HUDEP-2 (cell line): Measurements from ENCODE around the gene THBS1.

ENCODE experiments used
- DNase-seq, 76 experiments: peaks; one replicate each; lab custom pipeline; 2025; ENCODE audit not compliant: unreplicated experiment in 76 of 76; lab: John Stamatoyannopoulos, UW

The THBS1 gene

DNA sequence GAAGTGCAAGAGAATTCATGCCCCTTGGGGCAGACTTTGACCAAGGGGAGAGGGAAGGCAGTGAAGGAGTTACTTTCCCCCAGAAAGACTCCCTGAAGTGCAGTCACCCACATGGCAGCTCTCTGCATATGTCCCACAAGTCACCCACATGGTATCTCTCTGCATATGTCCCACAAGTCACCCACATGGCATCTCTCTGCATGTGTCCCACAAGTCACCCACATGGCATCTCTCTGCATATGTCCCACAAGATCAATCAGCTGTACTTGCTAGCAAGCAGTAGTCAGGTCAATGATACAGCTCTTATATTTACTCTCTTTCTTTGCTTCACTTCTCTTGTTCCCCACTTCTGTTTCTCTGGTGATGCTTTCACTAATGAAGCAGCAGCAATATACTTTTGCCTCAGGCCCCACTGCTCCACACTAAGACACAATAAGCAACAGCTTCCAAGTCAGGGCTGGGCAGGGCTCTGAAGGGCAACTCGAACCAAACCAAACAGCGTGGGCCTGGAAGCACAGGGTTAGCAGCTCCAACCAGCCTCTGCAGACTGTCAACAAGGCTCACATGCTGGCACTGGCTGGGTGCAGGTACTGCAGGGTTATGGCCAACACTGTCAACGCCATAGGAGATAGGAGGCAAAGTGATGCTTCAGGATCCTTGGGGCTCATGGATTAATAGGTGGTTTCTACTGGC, 46.7 kb downstream of the THBS1 start:
- DNase-seq: no peak

DNA sequence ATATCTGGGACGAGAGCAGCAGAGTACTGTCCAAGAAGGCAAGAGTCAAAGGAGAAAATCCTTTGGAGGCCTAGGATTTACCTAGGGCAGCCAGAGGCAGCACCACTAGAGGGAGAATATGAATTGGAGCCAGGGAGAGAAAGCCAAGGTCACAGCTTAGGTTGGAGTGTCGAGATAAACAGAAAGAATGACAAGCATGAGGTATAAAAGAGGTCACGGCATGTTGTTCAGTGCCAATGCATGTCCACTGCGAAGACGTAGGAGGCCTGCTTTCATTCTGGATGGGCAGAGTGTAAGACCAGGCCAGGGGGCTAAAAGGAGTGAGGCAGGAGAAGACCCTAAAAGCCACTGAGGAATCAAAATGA, 47.2 kb downstream of the THBS1 start:
- DNase-seq: no peak

DNA sequence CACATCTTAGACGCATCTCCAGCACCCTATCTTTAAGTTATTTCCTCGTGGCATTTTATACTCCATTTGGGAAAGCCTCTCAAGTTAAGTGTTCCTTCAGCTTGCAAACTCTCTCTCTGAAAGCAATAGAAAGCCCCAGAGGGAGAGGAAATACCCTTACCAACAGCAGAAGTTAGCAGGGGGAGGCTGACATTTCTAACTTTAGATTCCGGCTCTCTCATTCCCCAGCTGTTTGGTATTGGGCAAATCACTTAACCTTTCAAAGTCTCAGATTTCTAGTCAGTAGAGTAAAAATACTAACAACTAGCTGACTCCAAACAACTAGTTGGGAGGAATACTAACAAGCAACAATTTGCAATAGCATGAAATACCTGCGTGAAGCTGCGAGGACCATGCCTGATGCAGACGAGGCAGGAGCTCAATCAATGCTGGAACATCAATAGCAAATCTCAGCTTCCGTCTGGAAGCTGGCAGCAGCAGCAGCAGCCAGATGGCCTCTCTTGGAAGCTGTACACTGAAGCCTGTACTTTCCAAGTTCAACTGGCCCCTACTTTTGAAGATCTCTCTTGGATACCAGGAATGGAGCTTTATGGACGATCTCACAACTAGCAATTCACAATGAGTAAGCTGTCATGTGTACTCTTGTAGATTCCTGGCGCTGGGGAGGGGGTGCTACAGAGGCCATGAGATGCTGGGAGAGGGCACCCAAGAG, 47.8 kb downstream of the THBS1 start:
- no peak for DNase-seq

DNA sequence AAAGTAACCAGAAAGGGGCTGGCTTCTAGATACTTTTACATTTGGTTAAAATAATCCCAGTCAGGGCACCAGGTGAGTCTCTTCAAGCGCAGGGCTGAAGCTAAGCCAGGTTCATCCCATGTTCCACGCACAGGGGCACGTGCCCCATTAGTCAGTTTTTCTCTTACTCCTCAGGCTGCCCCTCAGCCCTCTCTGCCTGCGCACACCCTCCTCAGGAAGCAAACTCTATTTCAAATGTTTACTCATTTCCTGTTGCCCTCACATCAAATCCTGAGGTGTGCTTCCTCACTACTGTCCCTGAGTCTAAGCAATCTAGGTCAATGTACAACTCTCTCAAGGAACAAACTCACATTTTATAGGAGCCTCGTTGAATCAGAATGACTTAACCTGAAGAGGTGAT, 48.5 kb downstream of the THBS1 start:
- DNase-seq: no peak

DNA sequence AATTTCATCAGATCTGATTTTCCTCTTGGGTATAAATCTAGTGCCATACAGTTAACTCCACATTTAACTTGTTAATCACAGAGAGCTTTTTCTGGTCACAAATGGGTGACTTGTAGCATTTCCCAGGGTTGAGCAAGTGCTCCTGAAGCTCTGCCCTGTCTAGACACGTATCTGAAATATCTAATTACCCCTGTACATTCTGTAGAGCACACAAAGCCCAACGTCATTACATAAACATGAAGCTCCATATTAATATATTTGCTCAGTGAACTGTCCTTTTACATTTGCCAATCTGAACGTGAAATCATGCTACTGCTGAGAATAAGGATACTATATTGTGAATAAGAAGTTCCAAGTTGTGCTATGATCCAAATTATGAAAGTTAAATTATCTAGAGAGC, 49.0 kb downstream of the THBS1 start:
- DNase-seq: no peak

DNA sequence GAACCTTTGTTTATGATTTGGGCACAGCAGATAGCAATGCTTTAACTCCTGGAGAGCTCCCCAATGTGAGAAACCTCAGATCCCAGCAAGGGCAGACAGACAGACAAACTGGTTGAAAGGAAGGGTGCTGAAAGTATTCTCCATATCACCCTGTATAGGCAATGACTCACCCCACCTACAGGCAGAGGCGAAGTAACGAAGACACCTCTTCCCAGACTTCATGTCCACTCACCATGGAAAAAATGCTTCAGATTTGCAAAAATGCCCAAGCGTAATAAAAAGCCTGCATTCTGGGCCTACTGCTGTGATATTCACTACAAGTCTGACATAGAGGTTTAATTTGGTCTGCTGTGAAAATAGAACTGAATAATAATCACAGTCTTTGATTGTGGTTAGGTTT, 50.5 kb downstream of the THBS1 start:
- no peak for DNase-seq

DNA sequence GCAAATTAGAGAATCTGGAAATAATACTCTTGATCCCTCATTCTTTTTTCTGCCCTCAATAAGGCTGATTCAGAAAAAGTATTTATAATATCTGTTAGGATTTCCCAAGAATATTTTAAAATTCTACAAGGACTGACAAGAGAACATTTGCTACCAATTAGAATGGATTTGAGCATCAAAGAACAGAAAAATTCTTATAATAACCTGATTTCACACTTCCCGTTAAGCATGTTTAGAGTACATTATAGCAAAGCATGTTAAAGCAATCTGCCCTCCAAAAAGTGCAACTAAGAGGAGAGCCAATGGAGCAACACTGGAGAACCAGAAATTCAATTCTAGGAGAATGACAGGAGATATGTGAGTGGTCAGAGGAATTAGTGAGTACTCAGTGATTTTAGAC, 57.2 kb downstream of the THBS1 start:
- DNase-seq: no peak

DNA sequence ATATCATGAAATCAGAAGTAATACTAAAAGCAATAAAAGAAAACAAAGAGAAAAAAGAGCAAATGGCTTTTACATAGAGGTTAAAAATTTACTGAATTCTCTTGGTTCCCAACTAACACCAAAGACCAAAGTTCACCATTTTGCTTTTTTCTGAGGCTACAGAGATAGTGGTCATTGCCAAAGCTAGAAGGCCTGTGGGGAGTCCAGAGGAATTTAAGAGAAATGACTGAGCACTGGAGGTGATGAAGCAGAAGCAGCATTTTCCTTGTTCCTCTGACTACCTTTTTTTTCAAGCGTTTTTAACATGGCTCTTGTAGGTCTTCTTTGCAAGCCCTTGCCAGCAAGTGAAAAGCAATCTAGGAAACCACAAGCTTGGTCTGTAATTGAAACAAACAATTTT, 58.2 kb downstream of the THBS1 start:
- DNase-seq: no peak

DNA sequence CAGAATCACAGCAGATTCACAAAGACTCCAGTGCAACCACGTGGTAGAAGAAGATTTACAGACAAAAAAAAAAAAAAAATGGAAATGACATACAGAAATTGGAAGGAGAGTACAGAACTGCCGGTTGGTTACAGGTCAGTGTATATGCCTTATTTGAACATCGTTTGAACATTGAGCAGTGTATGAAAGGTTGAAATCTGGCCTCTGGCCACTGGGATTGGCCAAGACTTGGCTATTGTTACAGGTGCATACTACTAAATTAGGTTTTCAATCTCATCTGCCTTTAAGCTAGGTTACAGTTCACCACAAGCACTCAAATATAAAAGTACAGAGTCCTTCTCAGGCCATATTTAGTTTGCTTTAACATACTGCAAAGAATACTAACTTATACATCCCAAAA, 59.8 kb downstream of the THBS1 start:
- no peak for DNase-seq

DNA sequence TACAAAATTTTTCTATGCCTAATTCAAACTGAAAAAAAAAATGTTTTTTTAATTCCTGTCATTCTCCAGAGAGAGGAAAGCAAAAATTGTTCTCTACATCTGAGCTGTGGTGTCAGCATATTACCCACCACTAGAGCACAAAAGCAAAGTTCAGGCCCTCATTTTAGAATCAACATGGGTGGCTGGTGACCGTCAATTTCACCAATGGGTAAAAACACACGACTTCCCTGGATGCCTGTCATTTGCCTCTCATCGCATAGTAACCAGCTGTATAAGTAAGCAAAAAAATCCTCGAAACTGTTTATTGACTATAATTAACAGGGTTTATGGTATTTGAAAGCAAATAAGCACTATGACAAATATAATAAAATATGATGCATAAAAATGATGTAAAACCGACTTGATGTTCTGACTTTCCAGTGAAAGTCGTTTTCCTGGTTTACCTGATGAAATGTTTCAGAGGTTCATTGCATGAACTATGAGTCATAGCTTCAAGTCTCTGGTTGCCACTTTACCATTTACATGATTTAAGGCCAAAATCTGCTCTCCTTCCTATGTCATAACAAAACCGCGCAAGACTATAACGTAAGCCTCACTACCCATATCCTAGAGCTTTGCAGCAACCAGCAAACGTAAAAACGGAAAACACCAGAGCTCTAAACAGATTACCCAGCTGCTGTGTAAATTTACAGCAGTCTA, 60.5 kb downstream of the THBS1 start:
- DNase-seq: no peak

DNA sequence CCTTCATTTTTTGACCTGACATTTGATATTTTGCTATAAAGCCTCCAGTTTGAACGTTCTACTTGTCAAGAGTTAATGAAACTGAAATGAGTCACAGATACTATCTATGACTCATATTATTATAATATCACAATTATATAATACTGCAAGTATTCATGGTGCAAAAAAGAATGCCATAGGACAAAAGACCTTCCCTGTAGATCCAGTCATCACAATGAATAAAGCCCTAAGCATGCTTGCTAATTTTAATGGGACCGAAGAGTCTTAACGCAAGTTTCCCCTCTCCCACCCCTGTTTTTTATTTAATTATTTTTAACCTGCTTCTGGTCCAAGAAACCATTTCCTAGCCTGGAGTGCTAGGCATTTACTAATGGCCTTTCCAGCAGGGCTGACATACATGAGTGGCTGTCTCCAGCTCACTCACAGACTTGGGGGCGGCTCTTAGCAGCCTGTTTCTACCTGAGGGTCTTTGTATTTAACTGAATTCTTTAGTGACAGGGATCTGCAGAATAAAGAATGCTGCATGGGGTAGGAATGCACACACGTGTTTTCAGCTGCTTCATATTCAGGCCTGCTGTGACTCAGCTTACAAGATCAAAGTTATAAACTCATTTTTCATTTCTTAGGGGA, 61.2 kb downstream of the THBS1 start:
- no peak for DNase-seq

DNA sequence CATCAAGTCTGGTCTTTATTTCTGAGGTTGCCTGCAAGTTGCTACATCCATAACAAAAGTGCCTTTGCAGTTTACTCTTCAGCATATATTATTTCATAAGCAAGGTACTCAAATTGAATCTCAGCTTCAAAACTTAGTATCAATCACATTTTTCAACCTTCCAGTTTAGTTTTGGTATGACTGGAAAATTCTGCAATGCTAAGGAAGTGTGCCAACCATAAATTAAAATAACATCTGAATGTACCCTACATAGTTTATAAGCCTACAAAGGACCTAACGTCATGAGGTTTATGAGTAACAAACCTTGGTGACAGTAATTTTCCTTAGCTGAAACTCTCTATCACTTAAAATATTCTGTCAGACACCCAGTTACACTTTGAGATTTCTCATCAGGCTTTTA, 62.8 kb downstream of the THBS1 start:
- no peak for DNase-seq

DNA sequence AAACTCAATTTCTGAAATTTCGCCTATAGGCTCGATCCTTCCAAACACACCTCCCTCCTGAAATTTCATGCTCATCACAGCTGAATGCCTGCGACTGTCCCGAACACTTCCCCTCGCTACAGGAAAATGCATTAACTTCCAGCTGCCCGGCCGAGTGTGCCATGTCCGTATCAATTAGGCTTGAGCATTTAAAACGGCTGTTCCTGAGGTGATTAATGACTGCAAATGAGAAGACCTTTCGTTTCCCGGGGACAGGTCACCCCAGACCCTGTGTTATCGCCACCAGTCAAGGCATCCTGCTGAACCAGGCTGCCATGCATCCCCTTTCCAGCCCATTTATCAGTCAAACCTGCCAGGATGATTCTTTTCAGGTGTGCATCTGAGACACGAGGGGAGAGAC, 63.3 kb downstream of the THBS1 start:
- DNase-seq: no peak

DNA sequence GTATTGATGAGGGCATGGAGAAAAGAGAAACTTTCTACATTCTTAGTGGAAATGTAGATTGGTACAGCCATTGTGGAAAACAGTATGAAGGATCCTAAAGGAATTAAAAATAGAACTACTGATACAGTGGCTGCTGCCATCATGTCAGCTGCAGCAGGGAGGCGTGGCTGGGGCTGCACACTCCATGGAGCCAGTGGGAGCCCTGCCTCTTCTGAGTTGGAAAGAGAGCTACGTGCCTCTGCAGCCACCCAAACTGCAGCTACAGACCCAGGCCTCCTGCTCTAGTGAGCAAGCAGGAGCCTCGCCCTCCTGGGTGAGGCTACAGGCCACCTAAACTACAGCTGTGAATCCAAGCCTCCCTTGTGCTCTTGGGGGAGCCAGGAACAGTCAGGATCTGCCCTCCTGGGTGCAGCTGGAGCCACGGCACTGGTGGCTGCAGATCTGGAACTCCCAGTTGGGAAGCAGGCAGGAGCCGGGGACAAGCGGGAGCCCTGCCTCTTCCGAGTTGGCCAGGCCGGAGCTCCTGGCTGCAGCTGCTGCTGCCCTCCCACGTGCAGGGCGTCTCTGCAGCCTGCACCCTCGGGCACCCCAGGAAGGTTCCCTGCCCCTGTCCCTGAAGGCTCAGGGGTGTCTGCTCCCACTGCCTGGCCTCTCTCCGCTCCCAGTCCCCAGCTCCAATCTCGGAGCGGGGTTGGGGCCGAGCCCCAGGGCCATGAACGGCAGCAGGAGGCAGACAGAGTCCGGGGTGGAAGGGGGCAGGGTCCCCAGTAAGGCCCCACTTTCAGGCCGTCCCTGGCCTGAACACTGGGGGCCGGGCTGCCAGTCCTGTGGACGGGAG, 64.5 kb downstream of the THBS1 start:
- DNase-seq: no peak

DNA sequence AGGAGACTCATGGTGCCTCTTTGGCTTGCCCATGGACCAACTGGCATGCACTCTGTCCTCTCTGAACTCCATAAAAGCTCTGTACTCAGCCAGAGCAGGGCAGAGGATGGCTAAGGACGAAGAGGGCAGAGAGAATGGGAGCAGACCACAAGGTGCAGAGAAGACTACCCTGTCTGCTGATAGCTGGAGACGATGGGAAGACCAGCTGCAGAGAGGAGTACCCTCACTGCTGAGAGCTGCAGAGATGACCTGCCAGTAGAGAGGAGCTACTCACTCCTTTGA, 65.0 kb downstream of the THBS1 start:
- no peak for DNase-seq

DNA sequence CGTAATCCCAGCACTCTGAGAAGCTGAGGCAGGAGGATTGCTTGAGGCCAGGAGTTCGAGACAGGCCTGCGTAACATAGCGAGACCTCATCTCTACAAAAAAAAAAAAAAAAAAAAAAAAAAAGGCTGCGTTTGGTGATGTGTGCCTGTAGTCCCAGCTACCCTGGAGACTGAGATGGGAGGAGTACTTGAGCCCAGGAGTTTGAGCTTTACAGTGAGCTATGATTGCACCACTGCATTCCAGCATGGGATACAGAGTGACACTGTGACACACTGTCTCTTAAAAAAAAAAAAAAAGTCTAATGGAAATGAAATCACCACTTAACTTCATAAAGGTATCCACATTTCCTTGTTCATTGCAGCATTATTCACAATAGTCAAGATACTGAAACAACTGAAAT, 65.5 kb downstream of the THBS1 start:
- no peak for DNase-seq
